Adrenal gland (tissue), 12 donors: ENCODE measurements around the gene TBC1D10A. TPM values are rescaled to one million over a fixed set of nuclear protein-coding genes. Genes with fewer than 3 reads are reported as not detected.

Source experiments
- DNase-seq, 7 donors: peaks; one replicate each; pipeline ENCODE4 v3.0.0-alpha.2; 2019 to 2020
- H3K27ac ChIP-seq, 5 donors: fragments of 200-600 bp; sonication (generic) in 4 of 5; 1 replicate in 3 of 5; 2 replicates in 2 of 5; pipeline versions ENCODE4 v1.5.1 to v1.8.0; 2016 to 2020; ENCODE audit warnings: mild to moderate bottlenecking in 1 of 5
- H3K27me3 ChIP-seq: fragments of 200-600 bp; 2 replicates; pipeline ENCODE4 v1.8.0; 2021
- H3K36me3 ChIP-seq, 2 donors: fragments of 200-600 bp; replicated peaks in 1 of 2; 1 replicate in 1 of 2; 2 replicates in 1 of 2; pipeline versions ENCODE4 v1.5.1 to v1.8.0; 2018 to 2022
- H3K4me1 ChIP-seq, 2 donors: fragments of 200-600 bp; replicated peaks in 1 of 2; 1 replicate in 1 of 2; 2 replicates in 1 of 2; pipeline versions ENCODE4 v1.5.1 to v1.8.0; 2018 to 2021
- H3K4me3 ChIP-seq, 4 donors: fragments of 200-600 bp; sonication (generic) in 3 of 4; one replicate each; pipeline ENCODE4 v1.5.1; 2016 to 2018
- H3K9me3 ChIP-seq, 3 donors: fragments of 200-600 bp; sonication (generic) in 1 of 3; replicated peaks in 1 of 3; 1 replicate in 2 of 3; 2 replicates in 1 of 3; pipeline versions ENCODE4 v1.5.1 to v1.8.0; 2016 to 2021
- CTCF ChIP-seq, 6 experiments: fragments of 450-650 bp in 4 of 6; fragments of 200-600 bp in 2 of 6; sonication (generic) in 1 of 6; IDR thresholded peaks; 1 replicate in 5 of 6; 2 replicates in 1 of 6; pipeline versions ENCODE4 v1.5.1 to v1.8.0; 2016 to 2021; ENCODE audit warnings: antibody characterized with exemption in 6 of 6, mild to moderate bottlenecking in 2 of 6, moderate library complexity in 1 of 6
- POLR2A ChIP-seq, 2 donors: fragments of 450-650 bp; IDR thresholded peaks; one replicate each; pipeline ENCODE4 v1.6.1; 2017; ENCODE audit warnings: antibody characterized with exemption in 2 of 2, mild to moderate bottlenecking in 2 of 2, moderate library complexity in 1 of 2
- WGBS, 4 donors: extraction: QIAGEN DNeasy Blood & Tissue Kit in 2 of 4; methylation state at CpG; one replicate each; pipeline versions ENCODE4 v1.1.5 to v1.1.7; 2013 to 2017; 5-methylcytosine and 5-hydroxymethylcytosine counted together
- intact Hi-C, 2 donors: fragments of 100-400 bp; cut with DNase I; formaldehyde crosslinking; loops; one replicate each; pipeline versions ENCODE4 v1.14.1 to v1.15.0; 2022 to 2023
- polyA plus RNA-seq, 3 donors: library from polyadenylated mRNA; stranded (reverse); fragments of 200-250 nt in 2 of 3; fragments of 350-450 nt in 1 of 3; fragmentation: Illumina TruSeq in 1 of 3; extraction: RNeasy Lipid Tissue Mini Kit (QIAGEN cat#74804) in 1 of 3; gene quantifications; one replicate each; pipeline ENCODE4 v1.2.3, GENCODE V29; 2013 to 2014
- total RNA-seq, 9 donors: library from RNA; depleted of rRNA in 4 of 9; stranded (reverse); fragments of >200 nt in 4 of 9; fragments of 120-200 nt in 1 of 9; fragmentation: NEBNext Ultra II Directional in 1 of 9; extraction: Animal tissue kit (Norgen Biotek cat#: 25700) in 1 of 9; gene quantifications; one replicate each; pipeline versions ENCODE4 v1.1.0 to v1.2.4, GENCODE V29; 2013 to 2023
- donor health status: healthy with polysubstance abuse.
- donor health status: Bipolar disorder and iron deficiency.
- donor health status: DM: yes; HTN: yes; CAD: no.
- donor health status: DM: no; HTN: no; CAD: no.
- donor health status: DM: no; HTN: no; CAD: no.
- donor health status: DM: yes; HTN: yes; CAD: no.

TBC1D10A gene
- total and polyA plus RNA-seq, 12 donors, result 11.7 to 55.0 (median 29.6) TPM

- peaks cover 0 to 24% of the 10 kb centered on the region in 2 donors for H3K4me1 ChIP-seq
- no peak for TF ChIP-seq POLR2A (IDR thresholded peaks at IDR 0.05)
- no peak for TF ChIP-seq CTCF (IDR thresholded peaks at IDR 0.05)
- DNase-seq, result no peak
- 93 to 96% (median 94%) methylated on average over 8 to 11 of the region's 11 CpGs for whole genome bisulfite sequencing, 4 donors
- peaks cover 0 to 89% of the 10 kb centered on the region in 2 donors for H3K36me3 ChIP-seq
- intact Hi-C loops, result no loop called here
- no peaks in the 10 kb centered on the region for H3K27me3 ChIP-seq
- H3K4me3 ChIP-seq, result no peak overlapping the region
- no peaks in the 10 kb centered on the region for H3K9me3 ChIP-seq
- no peak overlapping the region for H3K27ac ChIP-seq
Measured at GRCh38 chr22:30297276-30297990, 29.3 kb downstream of the TBC1D10A start.

DNA sequence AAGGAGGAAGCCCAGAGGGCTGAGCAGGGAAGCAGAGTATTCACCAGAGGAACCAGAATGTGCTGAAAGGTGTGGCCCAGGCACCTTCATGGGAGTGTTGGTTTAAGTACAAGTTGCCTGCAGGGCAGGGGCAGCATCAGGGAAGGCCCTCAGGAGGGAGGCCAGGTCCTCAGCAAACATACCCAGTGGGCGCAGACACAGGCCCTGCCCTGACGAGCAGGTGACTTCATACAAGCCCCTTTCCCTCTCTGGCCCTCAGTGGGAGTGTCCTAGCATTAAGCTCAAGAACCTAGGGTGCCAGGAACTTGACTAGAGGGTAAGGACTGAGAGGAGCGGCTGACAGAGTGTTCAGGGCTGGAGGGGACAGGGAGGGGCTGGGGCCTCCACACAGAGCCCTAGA is 29.9 kb downstream of the TBC1D10A start:
- DNase-seq, result no peak
- 88 to 97% (median 93%) methylated on average over 2 to 3 of the region's 3 CpGs for WGBS, 4 donors
- TF ChIP-seq POLR2A (IDR thresholded peaks at IDR 0.05) (no peak), CTCF (IDR thresholded peaks at IDR 0.05) (no peak)
- Histone ChIP-seq H3K9me3 (no peaks in the 10 kb centered on the region), H3K27me3 (no peaks in the 10 kb centered on the region), H3K4me1 (peaks cover 0 to 20% of the 10 kb centered on the region in 2 donors), H3K27ac (no peak overlapping the region), H3K36me3 (peaks cover 0 to 95% of the 10 kb centered on the region in 2 donors), H3K4me3 (no peak overlapping the region)
- intact Hi-C loops, result no loop called here

GRCh38 chr22:30296324-30296723 is 30.4 kb downstream of the TBC1D10A start:
- TF ChIP-seq POLR2A (IDR thresholded peaks at IDR 0.05) (no peak), CTCF (IDR thresholded peaks at IDR 0.05) (no peak)
- H3K36me3 ChIP-seq, result peaks cover 0 to 96% of the 10 kb centered on the region in 2 donors
- H3K4me3 ChIP-seq, result no peak overlapping the region
- intact Hi-C loops, result no loop called here
- H3K4me1 ChIP-seq, result peaks cover 3 to 20% of the 10 kb centered on the region in 2 donors
- no peak for DNase-seq
- H3K27ac ChIP-seq, result no peak overlapping the region
- H3K27me3 ChIP-seq, result no peaks in the 10 kb centered on the region
- 84 to 92% (median 90%) methylated on average over 4 of the region's 4 CpGs for WGBS, 4 donors
- H3K9me3 ChIP-seq, result no peaks in the 10 kb centered on the region

GRCh38 chr22:30295576-30295975 is 31.2 kb downstream of the TBC1D10A start:
- intact Hi-C loops, result no loop called here
- Histone ChIP-seq H3K9me3 (no peaks in the 10 kb centered on the region), H3K27me3 (no peaks in the 10 kb centered on the region), H3K27ac (no peak overlapping the region), H3K4me1 (peaks cover 10 to 20% of the 10 kb centered on the region in 2 donors), H3K4me3 (no peak overlapping the region), H3K36me3 (peaks cover 0 to 89% of the 10 kb centered on the region in 2 donors)
- TF ChIP-seq POLR2A (IDR thresholded peaks at IDR 0.05) (no peak), CTCF (IDR thresholded peaks at IDR 0.05) (no peak)
- no peak for DNase-seq
- WGBS, 4 donors, result 57 to 81% (median 72%) methylated on average over 3 to 7 of the region's 7 CpGs
